Naive B cell (primary cell): ENCODE results near the gene NPR2. TPM values are rescaled to one million over a fixed set of nuclear protein-coding genes. Genes with fewer than 3 reads are reported as not detected.

ENCODE experiments used
- ATAC-seq, 2 donors: fragments of 150-1000 bp; cut with Tn5 transposase; 2 replicates each; pipeline ENCODE4 v1.10.0; 2021; ENCODE audit warnings: low read depth in 2 of 2, mild to moderate bottlenecking in 2 of 2, moderate library complexity in 2 of 2
- DNase-seq: peaks from one replicate; pipeline ENCODE4 v3.0.0; 2022
- H3K27ac Mint-ChIP-seq, 6 donors: one replicate each; pipeline ENCODE4 v1.8.0; 2020 to 2022; ENCODE audit warnings: mild to moderate bottlenecking in 6 of 6, mixed read lengths in 6 of 6, moderate library complexity in 5 of 6, inconsistent platforms in 2 of 6
- H3K27me3 Mint-ChIP-seq, 3 donors: one replicate each; pipeline ENCODE4 v1.8.0; 2021 to 2022; ENCODE audit warnings: mixed read lengths in 3 of 3, mild to moderate bottlenecking in 1 of 3
- H3K36me3 Mint-ChIP-seq, 2 donors: one replicate each; pipeline ENCODE4 v1.8.0; 2020 to 2022; ENCODE audit warnings: mixed read lengths in 2 of 2, inconsistent platforms in 1 of 2, mild to moderate bottlenecking in 1 of 2
- H3K4me1 Mint-ChIP-seq, 3 donors: one replicate each; pipeline ENCODE4 v1.8.0; 2020 to 2022; ENCODE audit warnings: mixed read lengths in 3 of 3, inconsistent platforms in 1 of 3, mild to moderate bottlenecking in 1 of 3, moderate library complexity in 1 of 3
- H3K4me3 Mint-ChIP-seq, 8 donors: one replicate each; pipeline ENCODE4 v1.8.0; 2020 to 2022; ENCODE audit warnings: mild to moderate bottlenecking in 8 of 8, mixed read lengths in 8 of 8, moderate library complexity in 8 of 8, inconsistent platforms in 2 of 8
- H3K9me3 Mint-ChIP-seq, 7 donors: one replicate each; pipeline ENCODE4 v1.8.0; 2020 to 2022; ENCODE audit warnings: mixed read lengths in 7 of 7, mild to moderate bottlenecking in 5 of 7, inconsistent platforms in 2 of 7, moderate library complexity in 1 of 7
- polyA plus RNA-seq, 6 donors: library from polyadenylated mRNA; unstranded; fragments of 300-500 nt; fragmentation: Illumina TruSeq; gene quantifications; one replicate each; pipeline ENCODE4 v1.2.3, GENCODE V29; 2021; ENCODE audit warnings: low read depth in 6 of 6

NPR2 gene
- 1 to 10 TPM in 1 of 6 donors, under 1 TPM in 2, not detected in 3; 0.70 to 1.4 (median 0.72) TPM for polyA plus RNA-seq

- Mint-ChIP-seq H3K4me1 (peaks cover 9 to 12% (median 12%) of the 10 kb centered on the region in 3 donors), H3K9me3 (no peaks in the 10 kb centered on the region), H3K27ac (peak within 1 kb of the TSS in 3 of 6 donors; percentile 28 to 72 (median 72)), H3K36me3 (peaks cover 0 to 5% of the 10 kb centered on the region in 2 donors), H3K4me3 (peak within 1 kb of the TSS in 5 of 8 donors; percentile 36 to 78 (median 63)), H3K27me3 (peaks cover 3 to 10% (median 8%) of the 10 kb centered on the region in 3 donors)
- no peak for ATAC-seq
- no peak for DNase-seq
Measured at GRCh38 chr9:35791297-35791921, at the start of gene NPR2. NPR2 (plus strand) TSS chr9:35791591; CDS start chr9:35792409, 818 bp downstream.

GRCh38 chr9:35741740-35742139 lies 49.7 kb upstream of the NPR2 start:
- Mint-ChIP-seq H3K27me3 (no peaks in the 10 kb centered on the region), H3K9me3 (no peaks in the 10 kb centered on the region), H3K36me3 (peaks cover 16 to 35% of the 10 kb centered on the region in 2 donors), H3K27ac (peak overlapping the region in 2 of 6 donors; percentile 8 to 53), H3K4me1 (peaks cover 20 to 30% (median 20%) of the 10 kb centered on the region in 3 donors), H3K4me3 (no peak overlapping the region)
- ATAC-seq: no peak
- DNase-seq: no peak

- H3K36me3 Mint-ChIP-seq: peaks cover 16 to 34% of the 10 kb centered on the region in 2 donors
- peak overlapping the region in 4 of 6 donors; percentile 8 to 44 (median 16) for H3K27ac Mint-ChIP-seq
- ATAC-seq (no peak), DNase-seq (no peak)
- no peak overlapping the region for H3K4me3 Mint-ChIP-seq
- peaks cover 37 to 46% (median 38%) of the 10 kb centered on the region in 3 donors for H3K4me1 Mint-ChIP-seq
- no peaks in the 10 kb centered on the region for H3K9me3 Mint-ChIP-seq
- H3K27me3 Mint-ChIP-seq: no peaks in the 10 kb centered on the region
Measured at GRCh38 chr9:35743452-35743851, 47.9 kb upstream of the NPR2 start.

- peaks cover 16 to 28% of the 10 kb centered on the region in 2 donors for H3K36me3 Mint-ChIP-seq
- peak overlapping the region in 2 of 6 donors; percentile 19 to 38 for H3K27ac Mint-ChIP-seq
- DNase-seq (no peak), ATAC-seq (no peak)
- peaks cover 39 to 46% (median 40%) of the 10 kb centered on the region in 3 donors for H3K4me1 Mint-ChIP-seq
- H3K9me3 Mint-ChIP-seq: no peaks in the 10 kb centered on the region
- no peak overlapping the region for H3K4me3 Mint-ChIP-seq
- H3K27me3 Mint-ChIP-seq: no peaks in the 10 kb centered on the region
Measured at GRCh38 chr9:35743880-35744518, 47.4 kb upstream of the NPR2 start.

GRCh38 chr9:35745569-35745968 lies 45.8 kb upstream of the NPR2 start:
- peaks cover 16 to 20% of the 10 kb centered on the region in 2 donors for H3K36me3 Mint-ChIP-seq
- no peaks in the 10 kb centered on the region for H3K9me3 Mint-ChIP-seq
- H3K27me3 Mint-ChIP-seq: no peaks in the 10 kb centered on the region
- H3K4me1 Mint-ChIP-seq: peaks cover 48 to 55% (median 50%) of the 10 kb centered on the region in 3 donors
- H3K27ac Mint-ChIP-seq: no peak overlapping the region
- peak overlapping the region in 2 of 8 donors; percentile 74 to 81 for H3K4me3 Mint-ChIP-seq
- DNase-seq (no peak), ATAC-seq (no peak)

- ATAC-seq (no peak), DNase-seq (no peak)
- Mint-ChIP-seq H3K9me3 (no peaks in the 10 kb centered on the region), H3K4me1 (peaks cover 53 to 55% (median 53%) of the 10 kb centered on the region in 3 donors), H3K27ac (peak overlapping the region in 2 of 6 donors; percentile 9 to 26), H3K4me3 (peak overlapping the region in 7 of 8 donors; percentile 74 to 97 (median 94)), H3K27me3 (no peaks in the 10 kb centered on the region), H3K36me3 (peaks cover 16 to 20% of the 10 kb centered on the region in 2 donors)
Measured at GRCh38 chr9:35746583-35746982, 44.8 kb upstream of the NPR2 start.

- H3K27me3 Mint-ChIP-seq: no peaks in the 10 kb centered on the region
- no peaks in the 10 kb centered on the region for H3K9me3 Mint-ChIP-seq
- peaks cover 51 to 52% (median 52%) of the 10 kb centered on the region in 3 donors for H3K4me1 Mint-ChIP-seq
- H3K4me3 Mint-ChIP-seq: peak overlapping the region; percentile 87 to 97 (median 95)
- ATAC-seq: no peak
- DNase-seq: no peak
- peak overlapping the region in 5 of 6 donors; percentile 29 to 94 (median 89) for H3K27ac Mint-ChIP-seq
- peaks cover 11 to 20% of the 10 kb centered on the region in 2 donors for H3K36me3 Mint-ChIP-seq
Measured at GRCh38 chr9:35748242-35748857, 43.0 kb upstream of the NPR2 start.

- no peaks in the 10 kb centered on the region for H3K9me3 Mint-ChIP-seq
- peaks cover 7 to 20% of the 10 kb centered on the region in 2 donors for H3K36me3 Mint-ChIP-seq
- DNase-seq (peak; percentile 76), ATAC-seq (peak; percentile 82 to 84)
- no peaks in the 10 kb centered on the region for H3K27me3 Mint-ChIP-seq
- H3K27ac Mint-ChIP-seq: peak within 1 kb of the TSS; percentile 91 to 96 (median 94)
- peaks cover 54 to 55% (median 54%) of the 10 kb centered on the region in 3 donors for H3K4me1 Mint-ChIP-seq
- peak within 1 kb of the TSS; percentile 91 to 98 (median 97) for H3K4me3 Mint-ChIP-seq
Measured at GRCh38 chr9:35748858-35749514, 42.4 kb upstream of the NPR2 start, which contains the start of the genes GBA2 and RGP1. GBA2 (minus strand) TSS chr9:35749228; CDS start chr9:35748704, 524 bp downstream. RGP1 (plus strand) TSS chr9:35749287; CDS start chr9:35749756, 469 bp downstream.

- DNase-seq (no peak), ATAC-seq (peak; percentile 43 to 45)
- Mint-ChIP-seq H3K4me1 (peaks cover 51 to 54% (median 54%) of the 10 kb centered on the region in 3 donors), H3K27ac (peak overlapping the region; percentile 91 to 96 (median 94)), H3K9me3 (no peaks in the 10 kb centered on the region), H3K36me3 (peaks cover 7 to 21% of the 10 kb centered on the region in 2 donors), H3K27me3 (no peaks in the 10 kb centered on the region), H3K4me3 (peak overlapping the region; percentile 91 to 98 (median 97))
Measured at GRCh38 chr9:35749515-35750255, 41.7 kb upstream of the NPR2 start.

GRCh38 chr9:35750256-35750531 lies 41.2 kb upstream of the NPR2 start:
- no peak for ATAC-seq
- Mint-ChIP-seq H3K36me3 (peaks cover 7 to 21% of the 10 kb centered on the region in 2 donors), H3K27me3 (no peaks in the 10 kb centered on the region), H3K9me3 (no peaks in the 10 kb centered on the region), H3K27ac (peak overlapping the region in 4 of 6 donors; percentile 94 to 95 (median 94)), H3K4me3 (peak overlapping the region; percentile 91 to 98 (median 97)), H3K4me1 (peaks cover 51 to 54% (median 52%) of the 10 kb centered on the region in 3 donors)
- DNase-seq: no peak

GRCh38 chr9:35753466-35753865 lies 37.9 kb upstream of the NPR2 start:
- no peaks in the 10 kb centered on the region for H3K27me3 Mint-ChIP-seq
- H3K4me3 Mint-ChIP-seq: peak overlapping the region in 2 of 8 donors; percentile 4 to 96
- no peaks in the 10 kb centered on the region for H3K9me3 Mint-ChIP-seq
- peaks cover 7 to 21% of the 10 kb centered on the region in 2 donors for H3K36me3 Mint-ChIP-seq
- H3K27ac Mint-ChIP-seq: peak overlapping the region in 2 of 6 donors; percentile 66 to 72
- ATAC-seq: no peak
- H3K4me1 Mint-ChIP-seq: peaks cover 44 to 52% (median 50%) of the 10 kb centered on the region in 3 donors
- no peak for DNase-seq

- peaks cover 49 to 58% (median 54%) of the 10 kb centered on the region in 3 donors for H3K4me1 Mint-ChIP-seq
- ATAC-seq (no peak), DNase-seq (no peak)
- H3K4me3 Mint-ChIP-seq: peak within 1 kb of the TSS in 7 of 8 donors; percentile 61 to 98 (median 96)
- H3K36me3 Mint-ChIP-seq: peaks cover 7 to 21% of the 10 kb centered on the region in 2 donors
- H3K9me3 Mint-ChIP-seq: no peaks in the 10 kb centered on the region
- no peaks in the 10 kb centered on the region for H3K27me3 Mint-ChIP-seq
- peak within 1 kb of the TSS in 4 of 6 donors; percentile 20 to 98 (median 78) for H3K27ac Mint-ChIP-seq
Measured at GRCh38 chr9:35754264-35754663, 37.1 kb upstream of the NPR2 start, which contains the start of gene MSMP. MSMP (minus strand) TSS chr9:35754276; CDS start chr9:35754129, 147 bp downstream.
